IPS-15b (cell line): ENCODE measurements around the gene NID1.
"Not testable (repeated sequence)": the region's sequence is repeated elsewhere in the genome, so short reads cannot be mapped to it uniquely, and the experiment has no call there.

Source experiments
- H3K27me3 ChIP-seq: one replicate; pipeline ENCODE4 v1.6.1; 2013; ENCODE audit warnings: low read length; ENCODE audit not compliant: control insufficient read depth, insufficient read depth
- H3K36me3 ChIP-seq: one replicate; pipeline ENCODE4 v1.6.1; 2013; ENCODE audit warnings: low read length; ENCODE audit not compliant: control insufficient read depth, insufficient read depth
- H3K4me1 ChIP-seq: one replicate; pipeline ENCODE4 v1.6.1; 2013; ENCODE audit warnings: mild to moderate bottlenecking, low read length; ENCODE audit not compliant: control insufficient read depth, insufficient read depth
- H3K4me3 ChIP-seq: one replicate; pipeline ENCODE4 v1.5.1; 2013; ENCODE audit warnings: low read depth, low read length
- H3K9ac ChIP-seq: one replicate; pipeline ENCODE4 v1.6.1; 2013; ENCODE audit warnings: low read depth, mild to moderate bottlenecking, low read length
- H3K9me3 ChIP-seq: one replicate; pipeline ENCODE4 v1.6.1; 2013; ENCODE audit warnings: mild to moderate bottlenecking, low read length; ENCODE audit not compliant: control insufficient read depth, insufficient read depth

Gene NID1

DNA sequence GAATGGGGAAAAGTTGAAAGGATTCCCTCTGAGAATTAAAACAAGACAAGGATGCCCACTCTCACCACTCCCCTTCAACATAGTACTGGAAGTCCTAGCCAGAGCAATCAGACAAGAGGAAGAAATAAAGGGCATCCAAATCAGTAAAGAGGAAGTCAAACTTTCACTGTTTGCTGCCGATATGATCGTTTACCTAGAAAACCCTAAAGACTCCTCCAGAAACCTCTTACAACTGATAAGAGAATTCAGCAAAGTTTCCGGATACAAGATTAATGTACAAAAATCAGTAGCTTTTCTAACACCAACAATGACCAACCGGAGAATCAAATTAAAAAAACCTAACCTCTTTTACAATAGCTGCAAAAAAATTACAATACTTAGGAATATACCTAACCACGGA, 98.8 kb downstream of the NID1 start:
- not testable (repeated sequence) for H3K9me3 ChIP-seq, H3K27me3 ChIP-seq, H3K4me3 ChIP-seq, H3K9ac ChIP-seq, H3K36me3 ChIP-seq, H3K4me1 ChIP-seq

GRCh38 chr1:235960809-235961208, 104.1 kb downstream of the NID1 start:
- Histone ChIP-seq H3K4me1 (no peaks in the 10 kb centered on the region), H3K36me3 (no peaks in the 10 kb centered on the region), H3K9ac (no peak overlapping the region), H3K27me3 (no peaks in the 10 kb centered on the region), H3K4me3 (no peak overlapping the region), H3K9me3 (no peaks in the 10 kb centered on the region)

DNA sequence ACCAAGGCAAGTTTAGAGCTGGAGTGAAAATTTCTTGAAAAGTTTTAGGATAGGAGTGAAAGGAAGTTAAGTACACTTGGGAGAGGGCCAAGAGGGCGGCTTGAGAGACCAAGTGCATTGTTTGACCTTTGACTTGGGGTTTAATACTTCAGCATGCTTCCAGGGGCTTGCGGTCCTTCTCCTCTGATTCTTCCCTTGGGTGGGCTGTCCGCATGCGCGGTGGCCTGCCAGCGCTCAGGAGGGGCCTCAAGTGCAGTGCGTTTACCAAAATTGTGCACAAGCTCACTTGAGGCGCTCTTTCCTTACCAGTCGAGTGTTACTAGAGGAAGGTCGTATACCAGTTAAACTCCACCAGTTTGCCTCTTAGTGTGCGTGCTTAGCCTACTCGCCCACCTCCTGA, 106.9 kb downstream of the NID1 start:
- H3K4me3 ChIP-seq: no peak overlapping the region
- H3K4me1 ChIP-seq: no peaks in the 10 kb centered on the region
- H3K36me3 ChIP-seq: no peaks in the 10 kb centered on the region
- H3K9me3 ChIP-seq: no peaks in the 10 kb centered on the region
- no peaks in the 10 kb centered on the region for H3K27me3 ChIP-seq
- no peak overlapping the region for H3K9ac ChIP-seq

- Histone ChIP-seq H3K9ac (no peak overlapping the region), H3K4me3 (no peak overlapping the region), H3K27me3 (no peaks in the 10 kb centered on the region), H3K36me3 (no peaks in the 10 kb centered on the region), H3K4me1 (no peaks in the 10 kb centered on the region), H3K9me3 (no peaks in the 10 kb centered on the region)
Observed at GRCh38 chr1:235955777-235956176, 109.1 kb downstream of the NID1 start.

- Histone ChIP-seq H3K4me3 (no peak overlapping the region), H3K27me3 (no peaks in the 10 kb centered on the region), H3K36me3 (no peaks in the 10 kb centered on the region), H3K9ac (no peak overlapping the region), H3K9me3 (no peaks in the 10 kb centered on the region), H3K4me1 (no peaks in the 10 kb centered on the region)
Observed at GRCh38 chr1:235954306-235955283, 110.3 kb downstream of the NID1 start.

GRCh38 chr1:235953801-235954200, 111.1 kb downstream of the NID1 start:
- Histone ChIP-seq H3K9me3 (no peaks in the 10 kb centered on the region), H3K27me3 (no peaks in the 10 kb centered on the region), H3K36me3 (no peaks in the 10 kb centered on the region), H3K9ac (no peak overlapping the region), H3K4me3 (no peak overlapping the region), H3K4me1 (no peaks in the 10 kb centered on the region)

GRCh38 chr1:235952950-235953615, 111.8 kb downstream of the NID1 start:
- no peaks in the 10 kb centered on the region for H3K4me1 ChIP-seq
- H3K9me3 ChIP-seq: no peaks in the 10 kb centered on the region
- no peak overlapping the region for H3K4me3 ChIP-seq
- H3K9ac ChIP-seq: no peak overlapping the region
- H3K27me3 ChIP-seq: no peaks in the 10 kb centered on the region
- no peaks in the 10 kb centered on the region for H3K36me3 ChIP-seq

DNA sequence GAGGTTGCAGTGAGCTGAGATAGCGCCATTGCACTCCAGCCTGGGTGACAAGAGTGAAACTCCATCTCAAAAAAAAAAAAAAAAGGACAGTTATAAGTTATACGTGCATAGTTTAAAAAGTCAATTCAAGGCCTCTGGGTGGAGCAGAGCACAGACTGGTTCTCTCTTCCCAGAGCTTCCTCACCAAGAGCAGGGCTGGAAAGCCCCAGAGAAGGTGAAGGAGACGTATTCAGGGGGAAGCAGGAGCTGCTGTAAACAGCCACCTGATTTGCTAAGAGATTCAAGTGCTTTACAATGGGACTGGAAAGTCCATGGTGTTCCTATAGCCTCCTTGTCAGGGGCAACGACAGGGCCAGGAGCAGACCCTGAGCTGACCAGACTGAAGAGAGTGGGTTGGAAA, 113.2 kb downstream of the NID1 start:
- no peaks in the 10 kb centered on the region for H3K36me3 ChIP-seq
- no peaks in the 10 kb centered on the region for H3K27me3 ChIP-seq
- H3K9me3 ChIP-seq: no peaks in the 10 kb centered on the region
- H3K4me3 ChIP-seq: no peak overlapping the region
- H3K9ac ChIP-seq: no peak overlapping the region
- H3K4me1 ChIP-seq: no peaks in the 10 kb centered on the region

DNA sequence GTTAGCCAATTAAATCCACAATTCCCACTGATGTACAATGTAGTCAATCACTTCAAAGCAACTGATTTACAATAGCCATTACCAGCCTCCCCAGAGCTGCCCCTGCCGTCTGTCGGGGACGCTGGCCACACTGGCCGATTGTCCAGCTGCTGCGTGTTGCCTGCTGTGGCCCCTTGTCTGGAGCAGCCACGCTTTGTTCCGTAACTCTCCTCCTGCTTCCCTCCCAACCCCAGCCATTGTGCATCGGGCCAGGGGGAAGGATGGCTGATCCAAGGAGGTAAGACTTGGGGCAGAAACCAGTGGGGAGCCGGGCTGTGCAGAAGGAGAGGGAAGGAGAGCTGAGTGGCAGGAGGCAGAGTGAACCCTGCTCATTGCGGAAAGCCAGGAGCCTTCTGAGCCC, 114.6 kb downstream of the NID1 start:
- Histone ChIP-seq H3K9me3 (no peaks in the 10 kb centered on the region), H3K4me1 (no peaks in the 10 kb centered on the region), H3K36me3 (no peaks in the 10 kb centered on the region), H3K4me3 (no peak overlapping the region), H3K9ac (no peak overlapping the region), H3K27me3 (no peaks in the 10 kb centered on the region)

- H3K36me3 ChIP-seq: no peaks in the 10 kb centered on the region
- H3K27me3 ChIP-seq: no peaks in the 10 kb centered on the region
- H3K9ac ChIP-seq: no peak overlapping the region
- H3K9me3 ChIP-seq: no peaks in the 10 kb centered on the region
- H3K4me3 ChIP-seq: no peak overlapping the region
- H3K4me1 ChIP-seq: no peaks in the 10 kb centered on the region
Observed at GRCh38 chr1:235948774-235949427, 116.0 kb downstream of the NID1 start.

GRCh38 chr1:235947989-235948388, 116.9 kb downstream of the NID1 start:
- H3K36me3 ChIP-seq: no peaks in the 10 kb centered on the region
- H3K9ac ChIP-seq: no peak overlapping the region
- H3K4me1 ChIP-seq: no peaks in the 10 kb centered on the region
- no peaks in the 10 kb centered on the region for H3K9me3 ChIP-seq
- H3K27me3 ChIP-seq: no peaks in the 10 kb centered on the region
- H3K4me3 ChIP-seq: no peak overlapping the region
